Gastroesophageal sphincter (tissue), 3 donors: Measurements from ENCODE around the gene GRIK3.

ENCODE experiments used
- CTCF ChIP-seq, 4 experiments: fragments of 200-600 bp in 2 of 4; fragments of 450-650 bp in 2 of 4; sonication (generic) in 1 of 4; IDR thresholded peaks; one replicate each; pipeline ENCODE4 v1.5.1; 2017 to 2019; ENCODE audit warnings: antibody characterized with exemption in 4 of 4, mild to moderate bottlenecking in 2 of 4, moderate library complexity in 2 of 4
- EP300 ChIP-seq: sonication (generic); formaldehyde crosslinking; IDR thresholded peaks from one replicate; pipeline ENCODE4 v1.6.1; 2017; ENCODE audit warnings: antibody characterized with exemption, mild to moderate bottlenecking
- POLR2A ChIP-seq, 2 donors: fragments of 450-650 bp; IDR thresholded peaks; one replicate each; pipeline ENCODE4 v1.6.1; 2017; ENCODE audit warnings: antibody characterized with exemption in 2 of 2, mild to moderate bottlenecking in 2 of 2, moderate library complexity in 1 of 2
- POLR2AphosphoS5 ChIP-seq: sonication (generic); formaldehyde crosslinking; IDR thresholded peaks from one replicate; pipeline ENCODE4 v1.6.1; 2017; ENCODE audit warnings: antibody characterized with exemption

DNA sequence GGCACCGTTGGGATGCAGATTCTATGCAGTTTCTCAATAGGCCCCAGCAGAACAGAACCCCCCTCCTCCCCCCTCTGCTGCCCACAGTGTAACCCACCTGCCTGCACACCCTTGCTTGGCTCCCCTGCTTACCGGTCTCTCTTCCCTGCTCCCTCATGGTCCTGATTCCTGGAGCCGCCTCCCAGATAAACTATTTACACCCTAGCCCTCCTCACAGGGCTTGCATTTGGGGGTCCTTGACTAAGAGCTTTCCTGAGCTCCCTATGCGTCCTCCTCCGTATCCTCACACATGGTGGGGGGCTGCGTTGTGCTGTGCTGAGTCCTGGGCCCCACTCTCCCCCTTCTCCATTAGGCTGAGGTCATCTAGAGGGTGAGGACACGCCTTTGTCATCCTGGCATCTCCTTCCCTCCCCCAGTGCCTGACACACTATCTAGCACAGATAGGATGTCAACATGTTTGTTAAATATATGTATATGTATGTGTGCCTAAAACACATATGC, 121.9 kb downstream of the GRIK3 start:
- TF ChIP-seq CTCF (IDR thresholded peaks at IDR 0.05) (no peak), EP300 (no peak), POLR2A (IDR thresholded peaks at IDR 0.05) (no peak), POLR2AphosphoS5 (no peak)
